GM12878 (cell line): ENCODE measurements around the gene PNLDC1. TPM values are rescaled to one million over a fixed set of nuclear protein-coding genes. Genes with fewer than 3 reads are reported as not detected.

Experiments
- ATAC-seq: fragments of 200-7000 bp; cut with Tn5 transposase; 3 replicates; pipeline ENCODE4 v1.9.1; 2020; ENCODE audit warnings: mild to moderate bottlenecking, moderate library complexity
- BruUV-seq: library from RNA; stranded (reverse); fragments of 400-500 nt; replicated peaks from 2 replicates; lab custom pipeline; 2021; lab: Mats Ljungman, UMichigan
- CTCF ChIA-PET: fragments of 300-600 bp; sonication (Branson Sonifier 250); formaldehyde crosslinking; extraction: SDS; loops from one replicate; lab custom pipeline; 2021; ENCODE audit warnings: inconsistent platforms; lab: Yijun Ruan, JAX
- POLR2A ChIA-PET: fragments of 350-600 bp; formaldehyde crosslinking; extraction: SDS; loops from one replicate; lab custom pipeline; 2021; ENCODE audit warnings: inconsistent platforms; lab: Charles Lee
- RAD21 ChIA-PET: fragments of 300-600 bp; sonication (Branson Sonifier 250); formaldehyde crosslinking; loops from one replicate; lab custom pipeline; 2023; ENCODE audit warnings: antibody characterized with exemption; ENCODE audit not compliant: unreplicated experiment; lab: Charles Lee
- SMC1A ChIA-PET: fragments of 300-600 bp; sonication (Branson Sonifier 250); formaldehyde crosslinking; loops from one replicate; lab custom pipeline; 2023; ENCODE audit not compliant: unreplicated experiment, uncharacterized antibody; lab: Charles Lee
- DNase-seq: peaks from one replicate; pipeline ENCODE4 v3.0.0-alpha.2; 2011; ENCODE audit warnings: low read depth, low spot score
- FAIRE-seq: peaks from 3 replicates; lab custom pipeline; 2011; peaks lifted over from hg19 to GRCh38; lab: Jason Lieb, UNC
- H2AFZ ChIP-seq: 2 replicates; pipeline ENCODE4 v1.6.0; 2011; ENCODE audit warnings: low read depth, low read length, control low read depth; ENCODE audit not compliant: control insufficient read depth
- H3K27ac ChIP-seq: 2 replicates; pipeline ENCODE4 v1.5.1; 2011; ENCODE audit warnings: control low read depth; ENCODE audit not compliant: control insufficient read depth, insufficient read depth
- H3K27me3 ChIP-seq, 2 experiments: replicated peaks in 1 of 2; 2 replicates each; pipeline versions ENCODE4 v1.6.0 to v1.6.1; 2011; ENCODE audit warnings: low read length in 1 of 2; ENCODE audit not compliant: control insufficient read depth in 2 of 2, insufficient read depth in 2 of 2
- H3K36me3 ChIP-seq, 2 experiments: 2 replicates each; pipeline ENCODE4 v1.5.1; 2011; ENCODE audit warnings: low read length in 1 of 2; ENCODE audit not compliant: control insufficient read depth in 2 of 2, insufficient read depth in 2 of 2
- H3K4me1 ChIP-seq: 2 replicates; pipeline ENCODE4 v1.6.1; 2011; ENCODE audit warnings: mild to moderate bottlenecking, low read length, moderate library complexity, mixed read lengths; ENCODE audit not compliant: control insufficient read depth, insufficient read depth
- H3K4me2 ChIP-seq: 2 replicates; pipeline ENCODE4 v1.6.0; 2011; ENCODE audit warnings: control low read depth; ENCODE audit not compliant: control insufficient read depth, insufficient read depth
- H3K4me3 ChIP-seq: fragments of 200-600 bp; sonication (generic); 2 replicates; pipeline ENCODE4 v1.5.1; 2016
- H3K79me2 ChIP-seq: 2 replicates; pipeline ENCODE4 v1.6.0; 2011; ENCODE audit warnings: low read length; ENCODE audit not compliant: control insufficient read depth, insufficient read depth
- H3K9ac ChIP-seq: 2 replicates; pipeline ENCODE4 v1.8.0; 2011; ENCODE audit warnings: low read length, control low read depth, mixed read lengths; ENCODE audit not compliant: control insufficient read depth, insufficient read depth
- H3K9me3 ChIP-seq: replicated peaks from 3 replicates; pipeline ENCODE4 v1.5.1; 2011; ENCODE audit warnings: mild to moderate bottlenecking, low read length; ENCODE audit not compliant: control insufficient read depth, insufficient read depth
- H4K20me1 ChIP-seq: 2 replicates; pipeline ENCODE4 v1.6.0; 2011; ENCODE audit not compliant: control insufficient read depth, insufficient read depth
- EED ChIP-seq: sonication (generic); IDR thresholded peaks from 2 replicates; pipeline ENCODE4 v1.6.1; 2016; ENCODE audit warnings: antibody characterized with exemption, low read depth
- EZH2 ChIP-seq: IDR thresholded peaks from 2 replicates; pipeline ENCODE4 v1.6.1; 2012; ENCODE audit warnings: low read depth, mild to moderate bottlenecking, control low read depth, inconsistent platforms, low read length, borderline replicate concordance; ENCODE audit not compliant: control insufficient read depth
- FOXM1 ChIP-seq: IDR thresholded peaks from 2 replicates; pipeline ENCODE4 v1.6.1; 2012; ENCODE audit warnings: low read depth, mild to moderate bottlenecking, inconsistent platforms, low read length, moderate library complexity
- HDAC2 ChIP-seq: fragments of 200-600 bp; sonication (generic); IDR thresholded peaks from 2 replicates; pipeline ENCODE4 v1.6.1; 2017
- IKZF2 ChIP-seq, 2 experiments: fragments of 450-650 bp; IDR thresholded peaks; 2 replicates each; pipeline ENCODE4 v1.6.1; 2017; ENCODE audit warnings: mild to moderate bottlenecking in 2 of 2, moderate library complexity in 2 of 2
- NFYB ChIP-seq: IDR thresholded peaks from 2 replicates; pipeline ENCODE4 v1.6.1; 2011; ENCODE audit warnings: low read depth, mild to moderate bottlenecking, low read length, improper control_type of control experiment, moderate library complexity; ENCODE audit not compliant: insufficient read depth
- NR2C1 ChIP-seq: fragments of 450-650 bp; IDR thresholded peaks from 2 replicates; pipeline ENCODE4 v1.6.1; 2017; ENCODE audit warnings: antibody characterized with exemption, mild to moderate bottlenecking, moderate library complexity
- RBBP5 ChIP-seq: fragments of 200-600 bp; sonication (generic); conservative IDR thresholded peaks from 2 replicates; pipeline ENCODE4 v1.6.1; 2016
- RCOR1 ChIP-seq: conservative IDR thresholded peaks from 2 replicates; pipeline ENCODE4 v1.6.1; 2012; ENCODE audit warnings: low read depth, low read length, improper control_type of control experiment
- RELB ChIP-seq: fragments of 450-650 bp; IDR thresholded peaks from 2 replicates; pipeline ENCODE4 v1.6.1; 2017; ENCODE audit warnings: low read depth, mild to moderate bottlenecking, moderate library complexity
- SKIL ChIP-seq: fragments of 450-650 bp; IDR thresholded peaks from 2 replicates; pipeline ENCODE4 v1.6.1; 2017; ENCODE audit warnings: mild to moderate bottlenecking, low read depth, inconsistent platforms; ENCODE audit not compliant: poor library complexity, severe bottlenecking
- SRF ChIP-seq, 2 experiments: IDR thresholded peaks; 2 replicates each; pipeline ENCODE4 v1.6.1; 2011; ENCODE audit warnings: low read depth in 2 of 2, low read length in 2 of 2, mild to moderate bottlenecking in 1 of 2, moderate library complexity in 1 of 2
- ZNF384 ChIP-seq: IDR thresholded peaks from 2 replicates; pipeline ENCODE4 v1.6.1; 2012; ENCODE audit warnings: low read depth, mild to moderate bottlenecking, low read length, improper control_type of control experiment, borderline replicate concordance
- ZNF622 ChIP-seq: fragments of 450-650 bp; IDR thresholded peaks from 2 replicates; pipeline ENCODE4 v1.6.1; 2017; ENCODE audit warnings: mild to moderate bottlenecking, inconsistent platforms
- WGBS: methylation state at CpG from one replicate; pipeline ENCODE4 v1.1.6; 2016; ENCODE audit warnings: low lambda C conversion rate; ENCODE audit not compliant: insufficient replicate concordance, insufficient coverage; ENCODE audit errors: missing lambda C conversion rate; 5-methylcytosine and 5-hydroxymethylcytosine counted together
- in situ Hi-C: fragments of 300-500 bp; cut with MboI; formaldehyde crosslinking; loops from 9 replicates; pipeline ENCODE4 v1.14.3; 2018; ENCODE audit warnings: mixed read lengths
- intact Hi-C: fragments of 100-400 bp; cut with micrococcal nuclease; formaldehyde crosslinking; loops from one replicate; pipeline ENCODE4 v1.14.2; 2022; ENCODE audit not compliant: unreplicated experiment
- polyA plus RNA-seq, 11 experiments: library from polyadenylated mRNA; depleted of rRNA in 4 of 11; unstranded in 6 of 11; stranded (reverse) in 5 of 11; fragments of >200 nt; fragmentation: Nextera tagmentation in 4 of 11; fragmentation: Illumina TruSeq in 1 of 11; extraction: Ambion mirVana in 4 of 11; extraction: Trizol in 1 of 11; gene quantifications; 1 replicate in 1 of 11; 2 replicates in 10 of 11; pipeline versions ENCODE4 v1.2.1 to v1.2.3, GENCODE V29; 2011 to 2016; ENCODE audit warnings: inconsistent platforms in 2 of 11, missing spikeins in 2 of 11, low read depth in 1 of 11
- total RNA-seq, 4 experiments: library from RNA; depleted of rRNA in 3 of 4; stranded (reverse); fragments of >200 nt in 3 of 4; fragmentation: Illumina TruSeq in 1 of 4; extraction: Trizol in 1 of 4; gene quantifications; 2 replicates each; pipeline versions ENCODE4 v1.2.1 to v1.2.3, GENCODE V29; 2013 to 2021
- TF ChIP-seq, protein P1 (sequence below): fragments of 450-650 bp; IDR thresholded peaks from 2 replicates; pipeline ENCODE4 v1.6.1; 2016; ENCODE audit warnings: mild to moderate bottlenecking
- TF ChIP-seq, protein P2 (sequence below): fragments of 450-650 bp; IDR thresholded peaks from 2 replicates; pipeline ENCODE4 v1.6.1; 2018; ENCODE audit warnings: mild to moderate bottlenecking, low read depth, moderate library complexity; ENCODE audit not compliant: partially characterized antibody

PNLDC1 gene
- total and polyA plus RNA-seq, 10 of the 15 experiments (the other 5 are each of a cell fraction or from before 2014, with no cell fraction given) = 0.06 to 0.25 (median 0.09) TPM; not detected in 2

DNA sequence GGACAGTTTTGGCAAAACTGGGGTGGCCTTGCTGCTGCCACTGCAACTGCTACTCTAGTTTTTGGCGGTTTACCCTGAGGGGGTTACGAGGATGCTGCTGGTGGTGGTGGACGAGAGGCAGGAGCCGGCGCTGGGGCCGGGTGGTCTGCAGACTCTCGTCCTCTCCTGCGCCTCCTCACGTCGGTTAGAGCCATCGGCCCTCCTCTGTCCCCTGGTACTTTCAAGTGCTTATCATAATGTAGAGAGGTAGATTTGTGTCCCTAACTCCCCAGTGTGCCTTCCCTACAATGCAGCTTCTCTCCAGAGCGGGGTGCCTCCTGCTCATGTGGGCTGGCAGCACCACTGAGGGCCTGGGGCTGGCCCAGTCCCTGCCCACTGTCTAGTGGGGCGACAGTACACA is 25.9 kb downstream of the PNLDC1 start:
- POLR2A ChIA-PET = interaction anchor here (1.1 kb wide), 1 partner anchor 36 kb away, joined by 4 read pairs; no protein-coding TSS in a partner anchor
- H3K27me3 ChIP-seq = no peaks in the 10 kb centered on the region; a peak in 1 of 4 replicates
- in situ Hi-C loops = no loop called here
- no peak overlapping the region for H3K27ac ChIP-seq
- H3K36me3 ChIP-seq = no peaks in the 10 kb centered on the region
- intact Hi-C loops = no loop called here
- CTCF ChIA-PET = interaction anchor here (1.2 kb wide), 1 partner anchor 38 kb away, joined by 3 read pairs; no protein-coding TSS in a partner anchor
- RAD21 ChIA-PET = no interaction called here
- SMC1A ChIA-PET = no interaction called here
- 79% methylated on average over 13 of the region's 13 CpGs for WGBS
- no TSS peak for BruUV-seq
- H3K4me1 ChIP-seq = 0 out of 2 replicates have a peak, but pooled peaks cover 9% of the 10 kb centered on the region
- no peaks in the 10 kb centered on the region for H3K9me3 ChIP-seq
- no peak overlapping the region for H3K9ac ChIP-seq
- ATAC-seq (no peak), DNase-seq (no peak), FAIRE-seq (no peak)
- H2AFZ ChIP-seq = no peak overlapping the region
- no peaks in the 10 kb centered on the region for H3K79me2 ChIP-seq
- no peak overlapping the region for H3K4me3 ChIP-seq
- no peaks in the 10 kb centered on the region for H4K20me1 ChIP-seq
- no peak overlapping the region for H3K4me2 ChIP-seq
- TF ChIP-seq NR2C1 (no peak), RCOR1 (no peak), RELB (no peak), ZNF622 (no peak), HDAC2 (no peak), NFYB (no peak), ZNF384 (no peak), IKZF2 (IDR thresholded peaks at IDR 0.05) (no peak), RBBP5 (no peak), FOXM1 (no peak), EED (no peak), SRF (IDR thresholded peaks at IDR 0.05; ENCODE audit: low read depth in 2 of 2, low read length in 2 of 2) (no peak), SKIL (no peak), EZH2 (no peak)
- TF ChIP-seq, protein P1, sequence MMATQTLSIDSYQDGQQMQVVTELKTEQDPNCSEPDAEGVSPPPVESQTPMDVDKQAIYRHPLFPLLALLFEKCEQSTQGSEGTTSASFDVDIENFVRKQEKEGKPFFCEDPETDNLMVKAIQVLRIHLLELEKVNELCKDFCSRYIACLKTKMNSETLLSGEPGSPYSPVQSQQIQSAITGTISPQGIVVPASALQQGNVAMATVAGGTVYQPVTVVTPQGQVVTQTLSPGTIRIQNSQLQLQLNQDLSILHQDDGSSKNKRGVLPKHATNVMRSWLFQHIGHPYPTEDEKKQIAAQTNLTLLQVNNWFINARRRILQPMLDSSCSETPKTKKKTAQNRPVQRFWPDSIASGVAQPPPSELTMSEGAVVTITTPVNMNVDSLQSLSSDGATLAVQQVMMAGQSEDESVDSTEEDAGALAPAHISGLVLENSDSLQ = no peak
- TF ChIP-seq, protein P2, sequence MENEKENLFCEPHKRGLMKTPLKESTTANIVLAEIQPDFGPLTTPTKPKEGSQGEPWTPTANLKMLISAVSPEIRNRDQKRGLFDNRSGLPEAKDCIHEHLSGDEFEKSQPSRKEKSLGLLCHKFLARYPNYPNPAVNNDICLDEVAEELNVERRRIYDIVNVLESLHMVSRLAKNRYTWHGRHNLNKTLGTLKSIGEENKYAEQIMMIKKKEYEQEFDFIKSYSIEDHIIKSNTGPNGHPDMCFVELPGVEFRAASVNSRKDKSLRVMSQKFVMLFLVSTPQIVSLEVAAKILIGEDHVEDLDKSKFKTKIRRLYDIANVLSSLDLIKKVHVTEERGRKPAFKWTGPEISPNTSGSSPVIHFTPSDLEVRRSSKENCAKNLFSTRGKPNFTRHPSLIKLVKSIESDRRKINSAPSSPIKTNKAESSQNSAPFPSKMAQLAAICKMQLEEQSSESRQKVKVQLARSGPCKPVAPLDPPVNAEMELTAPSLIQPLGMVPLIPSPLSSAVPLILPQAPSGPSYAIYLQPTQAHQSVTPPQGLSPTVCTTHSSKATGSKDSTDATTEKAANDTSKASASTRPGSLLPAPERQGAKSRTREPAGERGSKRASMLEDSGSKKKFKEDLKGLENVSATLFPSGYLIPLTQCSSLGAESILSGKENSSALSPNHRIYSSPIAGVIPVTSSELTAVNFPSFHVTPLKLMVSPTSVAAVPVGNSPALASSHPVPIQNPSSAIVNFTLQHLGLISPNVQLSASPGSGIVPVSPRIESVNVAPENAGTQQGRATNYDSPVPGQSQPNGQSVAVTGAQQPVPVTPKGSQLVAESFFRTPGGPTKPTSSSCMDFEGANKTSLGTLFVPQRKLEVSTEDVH = no peak
